ENCODE measurements around the gene ACOT6. TPM values are rescaled to one million over a fixed set of nuclear protein-coding genes. Genes with fewer than 3 reads are reported as not detected.

ACOT6 gene
- total and polyA plus RNA-seq, 2 of the 4 experiments (the other 2 are of a cell fraction) = not detected

- TF ChIP-seq, protein P1, sequence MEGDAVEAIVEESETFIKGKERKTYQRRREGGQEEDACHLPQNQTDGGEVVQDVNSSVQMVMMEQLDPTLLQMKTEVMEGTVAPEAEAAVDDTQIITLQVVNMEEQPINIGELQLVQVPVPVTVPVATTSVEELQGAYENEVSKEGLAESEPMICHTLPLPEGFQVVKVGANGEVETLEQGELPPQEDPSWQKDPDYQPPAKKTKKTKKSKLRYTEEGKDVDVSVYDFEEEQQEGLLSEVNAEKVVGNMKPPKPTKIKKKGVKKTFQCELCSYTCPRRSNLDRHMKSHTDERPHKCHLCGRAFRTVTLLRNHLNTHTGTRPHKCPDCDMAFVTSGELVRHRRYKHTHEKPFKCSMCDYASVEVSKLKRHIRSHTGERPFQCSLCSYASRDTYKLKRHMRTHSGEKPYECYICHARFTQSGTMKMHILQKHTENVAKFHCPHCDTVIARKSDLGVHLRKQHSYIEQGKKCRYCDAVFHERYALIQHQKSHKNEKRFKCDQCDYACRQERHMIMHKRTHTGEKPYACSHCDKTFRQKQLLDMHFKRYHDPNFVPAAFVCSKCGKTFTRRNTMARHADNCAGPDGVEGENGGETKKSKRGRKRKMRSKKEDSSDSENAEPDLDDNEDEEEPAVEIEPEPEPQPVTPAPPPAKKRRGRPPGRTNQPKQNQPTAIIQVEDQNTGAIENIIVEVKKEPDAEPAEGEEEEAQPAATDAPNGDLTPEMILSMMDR (conservative IDR thresholded peaks at IDR 0.05; ENCODE audit: low read depth, low read length) = no peak
- TF ChIP-seq RFX5 (IDR thresholded peaks at IDR 0.05; ENCODE audit: low read depth, low read length) (no peak), CHD1 (IDR thresholded peaks at IDR 0.05; ENCODE audit: low read depth, low read length) (no peak), ELK1 (IDR thresholded peaks at IDR 0.05; ENCODE audit: borderline replicate concordance, low read depth, low read length) (no peak), BHLHE40 (IDR thresholded peaks at IDR 0.05; ENCODE audit: low read depth, low read length) (no peak), RAD21 (IDR thresholded peaks at IDR 0.05; ENCODE audit: low read length) (no peak), FOS (IDR thresholded peaks at IDR 0.05; ENCODE audit: low read depth, low read length) (no peak), MAFK (IDR thresholded peaks at IDR 0.05; ENCODE audit: low read depth, low read length) (no peak), NFE2L2 (IDR thresholded peaks at IDR 0.05; ENCODE audit: low read depth, low read length) (no peak), CEBPB (IDR thresholded peaks at IDR 0.05; ENCODE audit: low read depth, low read length) (no peak), SMC3 (IDR thresholded peaks at IDR 0.05; ENCODE audit: low read depth, low read length) (no peak), MXI1 (IDR thresholded peaks at IDR 0.05; ENCODE audit: borderline replicate concordance, low read depth, low read length) (no peak), POLR2A (IDR thresholded peaks at IDR 0.05; ENCODE audit: low read depth, low read length) (no peak), RCOR1 (IDR thresholded peaks at IDR 0.05; ENCODE audit: insufficient replicate concordance, low read length) (no peak), MAZ (IDR thresholded peaks at IDR 0.05; ENCODE audit: borderline replicate concordance, low read depth, low read length) (no peak)
- TF ChIP-seq, protein P2, sequence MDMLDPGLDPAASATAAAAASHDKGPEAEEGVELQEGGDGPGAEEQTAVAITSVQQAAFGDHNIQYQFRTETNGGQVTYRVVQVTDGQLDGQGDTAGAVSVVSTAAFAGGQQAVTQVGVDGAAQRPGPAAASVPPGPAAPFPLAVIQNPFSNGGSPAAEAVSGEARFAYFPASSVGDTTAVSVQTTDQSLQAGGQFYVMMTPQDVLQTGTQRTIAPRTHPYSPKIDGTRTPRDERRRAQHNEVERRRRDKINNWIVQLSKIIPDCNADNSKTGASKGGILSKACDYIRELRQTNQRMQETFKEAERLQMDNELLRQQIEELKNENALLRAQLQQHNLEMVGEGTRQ (IDR thresholded peaks at IDR 0.05; ENCODE audit: low read depth, low read length) = no peak
- dilution Hi-C loops (cut with HindIII; ENCODE audit: low sequenced_read_pairs, unreplicated experiment) = no loop called here
- H3K18ac ChIP-seq (ENCODE audit: low read depth, low read length) = no peak overlapping the region
Measured at GRCh38 chr14:73660511-73660910, 48.2 kb downstream of the ACOT6 start.

More at GRCh38 chr14:73660511-73660910, 48.2 kb downstream of the ACOT6 start:
- Histone ChIP-seq H3K9ac (ENCODE audit: low read depth, low read length) (no peak overlapping the region), H3K79me1 (ENCODE audit: low read depth in 1 of 2, low read length in 2 of 2) (peaks cover 0 to 7% of the 10 kb centered on the region in 2 experiments; a peak in 2 of 4 replicates), H2AFZ (replicated peaks; ENCODE audit: low read length, poor library complexity) (no peak overlapping the region), H4K5ac (ENCODE audit: low read depth, low read length) (no peak overlapping the region), H4K8ac (ENCODE audit: low read depth in 2 of 2, low read length in 2 of 2) (no peak overlapping the region), H3K56ac (ENCODE audit: extremely low read depth, insufficient read depth, low read length) (no peak overlapping the region), H3K14ac (replicated peaks; ENCODE audit: low read depth, low read length) (no peak overlapping the region), H2AK5ac (ENCODE audit: low read depth, low read length) (no peak overlapping the region), H3K27me3 (ENCODE audit: control insufficient read depth, insufficient read depth, low read length) (no peaks in the 10 kb centered on the region), H3K4me2 (ENCODE audit: low read depth, low read length) (no peak overlapping the region), H2BK20ac (ENCODE audit: low read depth, low read length) (no peak overlapping the region), H3K36me3 (ENCODE audit: control insufficient read depth, insufficient read depth, low read length) (peaks cover 2% of the 10 kb centered on the region; the same call in 1 of the 2 replicates), H4K20me1 (ENCODE audit: insufficient read depth, low read length) (no peaks in the 10 kb centered on the region; the same call in 1 of the 2 replicates), H3K4me1 (ENCODE audit: control insufficient read depth, insufficient read depth, low read length) (no peaks in the 10 kb centered on the region), H3K9me1 (ENCODE audit: insufficient read depth, low read length) (peaks cover 3% of the 10 kb centered on the region; the same call in 1 of the 2 replicates), H2BK120ac (ENCODE audit: low read depth, low read length) (no peak overlapping the region), H3K27ac (ENCODE audit: insufficient read depth, low read length) (no peak overlapping the region), H3K4ac (ENCODE audit: low read depth, low read length) (no peak overlapping the region), H3K23ac (ENCODE audit: low read depth, low read length) (no peak overlapping the region), H3K4me3 (ENCODE audit: insufficient read depth, low read depth, low read length) (no peak overlapping the region), H4K91ac (ENCODE audit: insufficient read depth, low read depth, low read length) (no peak overlapping the region), H2BK5ac (ENCODE audit: low read depth, low read length, poor library complexity, severe bottlenecking) (no peak overlapping the region), H2AK9ac (replicated peaks; ENCODE audit: low read depth, low read length, poor library complexity) (no peak overlapping the region), H3K9me3 (ENCODE audit: control insufficient read depth, insufficient read depth, low read length) (no peaks in the 10 kb centered on the region), H2BK15ac (ENCODE audit: low read depth, low read length) (no peak overlapping the region)
- no CpG with 5 or more reads among the region's 2 CpGs for WGBS, 2 experiments (ENCODE audit: extremely low coverage in 2 of 2, insufficient read length in 1 of 2)
- no peak for DNase-seq
- POLR2A ChIA-PET (ENCODE audit: unreplicated experiment) = no interaction called here
- CTCF ChIA-PET = interaction anchor here (0.6 kb wide), 1 partner anchor 81 kb away, joined by 6 read pairs; no protein-coding TSS in a partner anchor
- in situ Hi-C loops (cut with MboI; ENCODE audit: low sequenced_read_pairs) (no loop called here), intact Hi-C loops (cut with micrococcal nuclease) (no loop called here)
- no TSS peak for BruUV-seq (replicated peaks)
- no peak for ATAC-seq (ENCODE audit: low read depth)

Measured in IMR-90 (cell line).